Epidermal melanocyte (primary cell): ENCODE data around the gene ITSN2.
A peak's percentile ranks its signal among the peaks of the same experiment; 100 is the strongest.
"Not testable (repeated sequence)": the region's sequence is repeated elsewhere in the genome, so short reads cannot be mapped to it uniquely, and the experiment has no call there.

Experiments
- DNase-seq: peaks from one replicate; pipeline ENCODE4 v3.0.0; 2011; ENCODE audit warnings: low spot score; ENCODE audit not compliant: insufficient read length

ITSN2 gene

GRCh38 chr2:24360050-24360962 is at the start of gene ITSN2:
Gene ITSN2 (minus strand): TSS chr2:24360536. CDS start chr2:24328082, 32,454 bp downstream.
- peak; percentile 42 for DNase-seq

- no peak for DNase-seq
Measured at GRCh38 chr2:24409171-24409570, 48.8 kb upstream of the ITSN2 start.

- DNase-seq, result not testable (repeated sequence)
Measured at GRCh38 chr2:24408704-24409103, 48.4 kb upstream of the ITSN2 start.

- no peak for DNase-seq
Measured at GRCh38 chr2:24404491-24404921, 44.2 kb upstream of the ITSN2 start.

GRCh38 chr2:24403832-24404212 is 43.5 kb upstream of the ITSN2 start:
- DNase-seq, result no peak

- DNase-seq, result no peak
Measured at GRCh38 chr2:24403168-24403831, 43.0 kb upstream of the ITSN2 start.

GRCh38 chr2:24402242-24403097 is 42.1 kb upstream of the ITSN2 start:
- DNase-seq, result no peak

GRCh38 chr2:24400207-24400907 is 40.0 kb upstream of the ITSN2 start:
- no peak for DNase-seq

GRCh38 chr2:24399434-24400206 is 39.3 kb upstream of the ITSN2 start:
- DNase-seq, result no peak

GRCh38 chr2:24394998-24395397 is 34.7 kb upstream of the ITSN2 start:
- no peak for DNase-seq

- no peak for DNase-seq
Measured at GRCh38 chr2:24392542-24393059, 32.3 kb upstream of the ITSN2 start.

GRCh38 chr2:24385366-24385765 is 25.0 kb upstream of the ITSN2 start:
- no peak for DNase-seq

- peak; percentile 82 for DNase-seq
Measured at GRCh38 chr2:24382363-24383073, 22.2 kb upstream of the ITSN2 start.

- DNase-seq, result no peak
Measured at GRCh38 chr2:24380820-24381219, 20.5 kb upstream of the ITSN2 start.

- no peak for DNase-seq
Measured at GRCh38 chr2:24375349-24376087, 15.2 kb upstream of the ITSN2 start.

GRCh38 chr2:24374301-24374700 is 14.0 kb upstream of the ITSN2 start:
- no peak for DNase-seq

GRCh38 chr2:24372033-24372432 is 11.7 kb upstream of the ITSN2 start:
- no peak for DNase-seq

GRCh38 chr2:24365826-24366225 is 5.5 kb upstream of the ITSN2 start:
- no peak for DNase-seq

GRCh38 chr2:24365051-24365450 is 4.7 kb upstream of the ITSN2 start:
- no peak for DNase-seq
